Stomach (tissue), 9 donors: ENCODE data around the gene OPHN1. TPM values are rescaled to one million over a fixed set of nuclear protein-coding genes. Genes with fewer than 3 reads are reported as not detected.
A peak's percentile ranks its signal among the peaks of the same experiment; 100 is the strongest.

ENCODE experiments used
- DNase-seq, 2 donors: peaks; one replicate each; pipeline versions ENCODE4 v3.0.0 to v3.0.0-alpha.2; 2013 to 2019
- H3K27ac ChIP-seq, 5 donors: fragments of 200-600 bp in 4 of 5; sonication (generic) in 4 of 5; one replicate each; pipeline ENCODE4 v1.5.1; 2013 to 2019; ENCODE audit warnings: mild to moderate bottlenecking in 1 of 5, moderate library complexity in 1 of 5
- H3K27me3 ChIP-seq, 3 donors: fragments of 200-600 bp; sonication (generic); one replicate each; pipeline ENCODE4 v1.5.1; 2017 to 2019; ENCODE audit warnings: mixed run types in 1 of 3
- H3K36me3 ChIP-seq, 4 donors: fragments of 200-600 bp; sonication (generic); 1 replicate in 3 of 4; 2 replicates in 1 of 4; pipeline ENCODE4 v1.5.1; 2016 to 2019
- H3K4me1 ChIP-seq, 4 donors: fragments of 200-600 bp; sonication (generic); one replicate each; pipeline ENCODE4 v1.5.1; 2016 to 2019
- H3K4me3 ChIP-seq, 4 donors: fragments of 200-600 bp; sonication (generic) in 3 of 4; one replicate each; pipeline ENCODE4 v1.5.1; 2016 to 2019; ENCODE audit warnings: mild to moderate bottlenecking in 1 of 4
- H3K9me3 ChIP-seq, 4 donors: fragments of 200-600 bp; sonication (generic); one replicate each; pipeline ENCODE4 v1.5.1; 2016 to 2019
- EP300 ChIP-seq: sonication (generic); formaldehyde crosslinking; IDR thresholded peaks from one replicate; pipeline ENCODE4 v1.6.1; 2017; ENCODE audit warnings: antibody characterized with exemption
- POLR2A ChIP-seq, 4 donors: fragments of 450-650 bp; IDR thresholded peaks; one replicate each; pipeline ENCODE4 v1.6.1; 2016; ENCODE audit warnings: antibody characterized with exemption in 4 of 4, control low read depth in 2 of 4, mild to moderate bottlenecking in 1 of 4, moderate library complexity in 1 of 4
- POLR2AphosphoS5 ChIP-seq, 3 donors: sonication (generic); formaldehyde crosslinking; IDR thresholded peaks; one replicate each; pipeline ENCODE4 v1.6.1; 2016; ENCODE audit warnings: antibody characterized with exemption in 3 of 3
- WGBS, 5 donors: extraction: QIAGEN DNeasy Blood & Tissue Kit in 3 of 5; methylation state at CpG; one replicate each; pipeline versions ENCODE4 v1.1.5 to v1.1.7; 2013 to 2018; 5-methylcytosine and 5-hydroxymethylcytosine counted together
- intact Hi-C: fragments of 100-400 bp; cut with DNase I; formaldehyde crosslinking; loops from one replicate; pipeline ENCODE4 v1.15.1; 2023; ENCODE audit warnings: low total_unique reads
- polyA plus RNA-seq, 3 donors: library from polyadenylated mRNA; stranded (reverse); fragments of 200-250 nt; gene quantifications; one replicate each; pipeline ENCODE4 v1.2.3, GENCODE V29; 2013
- total RNA-seq, 5 donors: library from RNA; depleted of rRNA; stranded (reverse); fragments of >200 nt; gene quantifications; one replicate each; pipeline versions ENCODE4 v1.1.0 to v1.2.3, GENCODE V29; 2014 to 2016
- TF ChIP-seq, protein P1 (sequence below), 7 experiments: fragments of 450-650 bp in 4 of 7; fragments of 200-600 bp in 3 of 7; sonication (generic) in 3 of 7; IDR thresholded peaks; one replicate each; pipeline ENCODE4 v1.5.1; 2016 to 2019; ENCODE audit warnings: antibody characterized with exemption in 7 of 7, control low read depth in 2 of 7, mild to moderate bottlenecking in 1 of 7
- donor health status: healthy with polysubstance abuse.
- donor health status: Bipolar disorder and iron deficiency.
- donor health status: healthy.

OPHN1 gene
- total and polyA plus RNA-seq, 8 donors: 0.78 to 76.4 (median 5.0) TPM

GRCh38 chrX:68415316-68415715, 18.0 kb downstream of the OPHN1 start:
- no peak for TF ChIP-seq EP300
- no peak for TF ChIP-seq POLR2A (IDR thresholded peaks at IDR 0.05)
- TF ChIP-seq, protein P1, sequence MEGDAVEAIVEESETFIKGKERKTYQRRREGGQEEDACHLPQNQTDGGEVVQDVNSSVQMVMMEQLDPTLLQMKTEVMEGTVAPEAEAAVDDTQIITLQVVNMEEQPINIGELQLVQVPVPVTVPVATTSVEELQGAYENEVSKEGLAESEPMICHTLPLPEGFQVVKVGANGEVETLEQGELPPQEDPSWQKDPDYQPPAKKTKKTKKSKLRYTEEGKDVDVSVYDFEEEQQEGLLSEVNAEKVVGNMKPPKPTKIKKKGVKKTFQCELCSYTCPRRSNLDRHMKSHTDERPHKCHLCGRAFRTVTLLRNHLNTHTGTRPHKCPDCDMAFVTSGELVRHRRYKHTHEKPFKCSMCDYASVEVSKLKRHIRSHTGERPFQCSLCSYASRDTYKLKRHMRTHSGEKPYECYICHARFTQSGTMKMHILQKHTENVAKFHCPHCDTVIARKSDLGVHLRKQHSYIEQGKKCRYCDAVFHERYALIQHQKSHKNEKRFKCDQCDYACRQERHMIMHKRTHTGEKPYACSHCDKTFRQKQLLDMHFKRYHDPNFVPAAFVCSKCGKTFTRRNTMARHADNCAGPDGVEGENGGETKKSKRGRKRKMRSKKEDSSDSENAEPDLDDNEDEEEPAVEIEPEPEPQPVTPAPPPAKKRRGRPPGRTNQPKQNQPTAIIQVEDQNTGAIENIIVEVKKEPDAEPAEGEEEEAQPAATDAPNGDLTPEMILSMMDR (IDR thresholded peaks at IDR 0.05): no peak
- no peak for TF ChIP-seq POLR2AphosphoS5 (IDR thresholded peaks at IDR 0.05)
- Histone ChIP-seq H3K27ac (no peak overlapping the region), H3K36me3 (no peaks in the 10 kb centered on the region), H3K4me3 (no peak overlapping the region), H3K4me1 (peaks cover 0 to 12% (median 3%) of the 10 kb centered on the region in 4 donors), H3K27me3 (no peaks in the 10 kb centered on the region), H3K9me3 (no peaks in the 10 kb centered on the region)
- intact Hi-C loops: no loop called here
- peak in 1 of 2 donors; percentile 27 for DNase-seq
- WGBS, 5 donors: 27 to 76% (median 59%) methylated on average over 1 of the region's 1 CpG

- no peak for DNase-seq
- 61 to 88% (median 83%) methylated on average over 3 of the region's 3 CpGs for WGBS, 5 donors
- Histone ChIP-seq H3K27ac (no peak overlapping the region), H3K36me3 (no peaks in the 10 kb centered on the region), H3K27me3 (no peaks in the 10 kb centered on the region), H3K4me3 (no peak overlapping the region), H3K9me3 (no peaks in the 10 kb centered on the region), H3K4me1 (peaks cover 0 to 12% (median 3%) of the 10 kb centered on the region in 4 donors)
- no peak for TF ChIP-seq EP300
- TF ChIP-seq, protein P1 (IDR thresholded peaks at IDR 0.05): no peak
- TF ChIP-seq POLR2AphosphoS5 (IDR thresholded peaks at IDR 0.05): no peak
- TF ChIP-seq POLR2A (IDR thresholded peaks at IDR 0.05): no peak
- intact Hi-C loops: no loop called here
These were observed 20.0 kb downstream of the OPHN1 start for GRCh38 chrX:68413254-68413653.

DNA sequence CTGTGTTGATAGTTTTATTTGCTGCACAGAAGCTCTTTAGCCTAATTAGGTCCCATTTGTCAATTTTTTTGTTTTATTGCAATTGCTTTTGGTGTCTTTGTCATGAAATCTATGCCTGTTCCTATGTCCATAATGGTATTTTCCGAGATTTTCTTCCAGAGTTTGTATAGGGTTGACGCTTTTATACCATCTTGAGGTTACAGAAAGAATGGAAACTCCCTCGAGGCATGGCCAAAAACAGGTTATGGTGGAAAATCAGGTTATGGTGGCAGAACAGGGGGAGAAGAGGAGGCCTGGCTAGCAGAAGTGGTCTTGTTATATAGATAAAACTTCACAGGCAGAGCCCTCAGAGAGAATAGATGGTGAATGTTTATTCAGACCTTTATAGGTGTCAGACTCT, 21.6 kb downstream of the OPHN1 start:
- 45 to 88% (median 64%) methylated on average over 3 of the region's 3 CpGs for WGBS, 5 donors
- H3K36me3 ChIP-seq: no peaks in the 10 kb centered on the region
- no peaks in the 10 kb centered on the region for H3K9me3 ChIP-seq
- H3K27ac ChIP-seq: no peak overlapping the region
- peaks cover 0 to 12% (median 3%) of the 10 kb centered on the region in 4 donors for H3K4me1 ChIP-seq
- no peak overlapping the region for H3K4me3 ChIP-seq
- intact Hi-C loops: no loop called here
- H3K27me3 ChIP-seq: no peaks in the 10 kb centered on the region
- TF ChIP-seq EP300 (no peak), POLR2AphosphoS5 (IDR thresholded peaks at IDR 0.05) (no peak), POLR2A (IDR thresholded peaks at IDR 0.05) (no peak)
- no peak for DNase-seq

DNA sequence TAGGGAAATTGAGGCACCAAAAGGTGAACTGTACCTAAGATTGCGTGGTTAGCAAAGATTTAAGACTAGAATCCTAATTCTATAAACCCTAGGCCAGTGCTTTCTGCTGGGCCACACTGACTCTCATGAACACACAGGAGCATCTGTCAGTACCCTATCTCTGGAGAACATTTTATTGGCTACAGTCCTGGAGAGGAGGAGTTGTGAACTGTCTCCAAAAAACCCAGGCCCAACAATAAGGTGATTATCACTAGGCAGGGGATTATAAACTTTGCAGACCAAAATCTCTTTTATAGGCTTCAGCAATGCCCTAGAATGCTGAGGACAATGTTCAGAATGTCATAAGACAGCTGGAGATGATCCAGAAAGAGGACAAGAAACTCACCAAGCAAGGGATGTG, 24.1 kb downstream of the OPHN1 start:
- Histone ChIP-seq H3K27me3 (no peaks in the 10 kb centered on the region), H3K27ac (no peak overlapping the region), H3K4me1 (no peaks in the 10 kb centered on the region), H3K9me3 (no peaks in the 10 kb centered on the region), H3K4me3 (no peak overlapping the region), H3K36me3 (no peaks in the 10 kb centered on the region)
- WGBS, 5 donors: 82 to 100% (median 95%) methylated on average over 1 of the region's 1 CpG
- intact Hi-C loops: no loop called here
- DNase-seq: no peak
- TF ChIP-seq POLR2AphosphoS5 (IDR thresholded peaks at IDR 0.05): no peak
- TF ChIP-seq POLR2A (IDR thresholded peaks at IDR 0.05): no peak
- TF ChIP-seq, protein P1 (IDR thresholded peaks at IDR 0.05): no peak
- no peak for TF ChIP-seq EP300

DNA sequence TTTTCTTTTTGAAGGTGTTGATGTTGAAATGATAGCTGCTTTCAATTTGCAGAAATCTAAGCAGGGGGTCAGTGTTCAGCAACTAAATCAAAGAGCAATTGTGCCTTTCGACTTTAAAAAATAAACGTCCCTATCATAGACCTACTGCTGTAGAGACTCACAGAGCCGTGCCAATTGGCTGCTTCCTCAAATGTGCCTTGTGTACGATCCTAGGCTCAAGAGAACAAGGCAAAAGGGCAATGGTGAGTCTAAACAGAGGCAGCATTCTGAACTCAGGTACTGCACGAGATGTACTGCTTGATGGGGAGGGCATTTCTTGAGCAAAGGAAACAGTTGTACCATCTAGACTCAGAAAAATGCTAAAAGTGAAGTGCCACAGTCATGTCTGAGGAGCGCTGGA, 29.8 kb downstream of the OPHN1 start:
- Histone ChIP-seq H3K4me1 (peaks cover 0 to 9% (median 0%) of the 10 kb centered on the region in 4 donors), H3K27ac (no peak overlapping the region), H3K9me3 (no peaks in the 10 kb centered on the region), H3K4me3 (no peak overlapping the region), H3K27me3 (no peaks in the 10 kb centered on the region), H3K36me3 (no peaks in the 10 kb centered on the region)
- TF ChIP-seq, protein P1 (IDR thresholded peaks at IDR 0.05): no peak
- TF ChIP-seq POLR2A (IDR thresholded peaks at IDR 0.05): no peak
- no peak for TF ChIP-seq POLR2AphosphoS5 (IDR thresholded peaks at IDR 0.05)
- TF ChIP-seq EP300: no peak
- DNase-seq: no peak
- 38 to 61% (median 57%) methylated on average over 6 of the region's 6 CpGs for WGBS, 5 donors
- intact Hi-C loops: no loop called here
